WERI-Rb-1 (cell line): ENCODE data around the gene SYCE1.
A peak's percentile ranks its signal among the peaks of the same experiment; 100 is the strongest.

ENCODE experiments used
- DNase-seq: peaks from one replicate; pipeline ENCODE4 v3.0.0-alpha.2; 2020
- H3K27ac ChIP-seq: fragments of 250-450 bp; sonication (Bioruptor Pico); 2 replicates; pipeline ENCODE4 v1.5.1; 2020; ENCODE audit warnings: mild to moderate bottlenecking, moderate library complexity
- H3K27me3 ChIP-seq: fragments of 250-450 bp; sonication (Bioruptor Pico); 2 replicates; pipeline ENCODE4 v1.5.1; 2021; ENCODE audit warnings: mild to moderate bottlenecking, low read depth, moderate library complexity; ENCODE audit not compliant: insufficient read depth, severe bottlenecking
- H3K36me3 ChIP-seq: fragments of 250-450 bp; sonication (Bioruptor Pico); 2 replicates; pipeline ENCODE4 v1.5.1; 2020; ENCODE audit warnings: mild to moderate bottlenecking, moderate library complexity
- H3K4me3 ChIP-seq: 2 replicates; pipeline ENCODE4 v1.5.1; 2011; ENCODE audit warnings: low read depth, mild to moderate bottlenecking, control low read depth, low read length
- H3K9me3 ChIP-seq: fragments of 250-450 bp; sonication (Bioruptor Pico); 2 replicates; pipeline ENCODE4 v1.5.1; 2021; ENCODE audit warnings: mild to moderate bottlenecking, moderate library complexity; ENCODE audit not compliant: severe bottlenecking
- CTCF ChIP-seq: IDR thresholded peaks from 2 replicates; pipeline ENCODE4 v1.5.1; 2011; ENCODE audit warnings: low read depth, mild to moderate bottlenecking, control low read depth, inconsistent platforms, low read length

Gene SYCE1

GRCh38 chr10:133534417-133534816, 31.0 kb downstream of the SYCE1 start:
- H3K4me3 ChIP-seq, result no peak overlapping the region
- no peaks in the 10 kb centered on the region for H3K9me3 ChIP-seq
- H3K27ac ChIP-seq, result no peak overlapping the region
- no peaks in the 10 kb centered on the region for H3K36me3 ChIP-seq
- no peak for DNase-seq
- H3K27me3 ChIP-seq, result no peaks in the 10 kb centered on the region
- no peak for TF ChIP-seq CTCF

GRCh38 chr10:133532871-133533270, 32.5 kb downstream of the SYCE1 start:
- Histone ChIP-seq H3K27ac (no peak overlapping the region), H3K27me3 (no peaks in the 10 kb centered on the region), H3K9me3 (peaks cover 7% of the 10 kb centered on the region), H3K4me3 (no peak overlapping the region), H3K36me3 (no peaks in the 10 kb centered on the region)
- no peak for DNase-seq
- no peak for TF ChIP-seq CTCF

GRCh38 chr10:133530506-133530905, 34.9 kb downstream of the SYCE1 start:
- no peaks in the 10 kb centered on the region for H3K27me3 ChIP-seq
- no peak overlapping the region for H3K27ac ChIP-seq
- no peak for DNase-seq
- no peaks in the 10 kb centered on the region for H3K36me3 ChIP-seq
- no peak for TF ChIP-seq CTCF
- H3K4me3 ChIP-seq, result no peak overlapping the region
- H3K9me3 ChIP-seq, result peaks cover 7% of the 10 kb centered on the region

- DNase-seq, result no peak
- H3K4me3 ChIP-seq, result peak overlapping the region; percentile 24
- no peaks in the 10 kb centered on the region for H3K36me3 ChIP-seq
- H3K9me3 ChIP-seq, result peaks cover 7% of the 10 kb centered on the region
- peak overlapping the region; percentile 54 for H3K27ac ChIP-seq
- no peak for TF ChIP-seq CTCF
- H3K27me3 ChIP-seq, result no peaks in the 10 kb centered on the region
Observed at GRCh38 chr10:133529576-133529946, 35.8 kb downstream of the SYCE1 start.

- Histone ChIP-seq H3K4me3 (peak overlapping the region; percentile 24), H3K9me3 (peaks cover 8% of the 10 kb centered on the region), H3K27ac (peak overlapping the region; percentile 54), H3K36me3 (no peaks in the 10 kb centered on the region), H3K27me3 (no peaks in the 10 kb centered on the region)
- peak; percentile 23 for DNase-seq
- TF ChIP-seq CTCF, result no peak
Observed at GRCh38 chr10:133528845-133529575, 36.4 kb downstream of the SYCE1 start.
